Gastroesophageal sphincter (tissue), 4 donors: ENCODE results near the gene MUC22. TPM values are rescaled to one million over a fixed set of nuclear protein-coding genes. Genes with fewer than 3 reads are reported as not detected.
"Not testable (repeated sequence)": the region's sequence is repeated elsewhere in the genome, so short reads cannot be mapped to it uniquely, and the experiment has no call there.

Experiments used
- ATAC-seq: fragments of 150-250 bp; one replicate; pipeline ENCODE4 v1.9.1; 2016; ENCODE audit warnings: mild to moderate bottlenecking, moderate library complexity
- H3K27ac ChIP-seq, 4 donors: fragments of 200-600 bp; sonication (generic) in 3 of 4; 1 replicate in 3 of 4; 2 replicates in 1 of 4; pipeline ENCODE4 v1.5.1; 2016 to 2019
- H3K27me3 ChIP-seq: fragments of 200-600 bp; sonication (generic); one replicate; pipeline ENCODE4 v1.5.1; 2019
- H3K36me3 ChIP-seq, 2 donors: fragments of 200-600 bp; sonication (generic); one replicate each; pipeline ENCODE4 v1.5.1; 2019; ENCODE audit warnings: control low read depth in 1 of 2
- H3K4me1 ChIP-seq, 3 donors: fragments of 200-600 bp; sonication (generic); 1 replicate in 2 of 3; 2 replicates in 1 of 3; pipeline ENCODE4 v1.5.1; 2016 to 2019; ENCODE audit warnings: control low read depth in 2 of 3
- H3K4me3 ChIP-seq, 2 donors: fragments of 200-600 bp; sonication (generic); one replicate each; pipeline ENCODE4 v1.5.1; 2019; ENCODE audit warnings: mild to moderate bottlenecking in 1 of 2, moderate library complexity in 1 of 2
- H3K9me3 ChIP-seq, 3 donors: fragments of 200-600 bp; sonication (generic); one replicate each; pipeline ENCODE4 v1.5.1; 2017 to 2019; ENCODE audit warnings: control low read depth in 2 of 3
- CTCF ChIP-seq, 4 experiments: fragments of 200-600 bp in 2 of 4; fragments of 450-650 bp in 2 of 4; sonication (generic) in 1 of 4; IDR thresholded peaks; one replicate each; pipeline ENCODE4 v1.5.1; 2017 to 2019; ENCODE audit warnings: antibody characterized with exemption in 4 of 4, mild to moderate bottlenecking in 2 of 4, moderate library complexity in 2 of 4
- EP300 ChIP-seq: sonication (generic); formaldehyde crosslinking; IDR thresholded peaks from one replicate; pipeline ENCODE4 v1.6.1; 2017; ENCODE audit warnings: antibody characterized with exemption, mild to moderate bottlenecking
- POLR2A ChIP-seq, 2 donors: fragments of 450-650 bp; IDR thresholded peaks; one replicate each; pipeline ENCODE4 v1.6.1; 2017; ENCODE audit warnings: antibody characterized with exemption in 2 of 2, mild to moderate bottlenecking in 2 of 2, moderate library complexity in 1 of 2
- POLR2AphosphoS5 ChIP-seq: sonication (generic); formaldehyde crosslinking; IDR thresholded peaks from one replicate; pipeline ENCODE4 v1.6.1; 2017; ENCODE audit warnings: antibody characterized with exemption
- WGBS, 2 donors: methylation state at CpG; one replicate each; pipeline ENCODE4 v1.1.5; 2018; ENCODE audit warnings: low coverage in 1 of 2; 5-methylcytosine and 5-hydroxymethylcytosine counted together
- total RNA-seq, 4 donors: library from RNA; depleted of rRNA; stranded (reverse); fragments of >200 nt; gene quantifications; one replicate each; pipeline ENCODE4 v1.1.0, GENCODE V29; 2016

MUC22 gene
- total RNA-seq, 4 donors from 2014 or later, result 0.16 to 0.62 TPM; not detected in 2

- Histone ChIP-seq H3K4me1 (no peaks in the 10 kb centered on the region), H3K36me3 (no peaks in the 10 kb centered on the region), H3K9me3 (peaks cover 0 to 20% (median 0%) of the 10 kb centered on the region in 3 donors), H3K4me3 (no peak overlapping the region), H3K27me3 (peaks cover 12% of the 10 kb centered on the region), H3K27ac (no peak overlapping the region)
- no peak for ATAC-seq
- TF ChIP-seq CTCF (IDR thresholded peaks at IDR 0.05) (no peak), POLR2A (IDR thresholded peaks at IDR 0.05) (no peak), POLR2AphosphoS5 (no peak), EP300 (no peak)
- WGBS, 2 donors, result 50 to 65% methylated on average over 2 to 6 of the region's 6 CpGs
Measured at GRCh38 chr6:31011153-31011552, 879 bp downstream of the MUC22 start.

- Histone ChIP-seq H3K9me3 (peaks cover 0 to 29% (median 0%) of the 10 kb centered on the region in 3 donors), H3K27ac (no peak overlapping the region), H3K4me1 (no peaks in the 10 kb centered on the region), H3K36me3 (no peaks in the 10 kb centered on the region), H3K27me3 (peaks cover 26% of the 10 kb centered on the region), H3K4me3 (no peak overlapping the region)
- WGBS, 2 donors, result no CpG with 5 or more reads among the region's 36 CpGs
- TF ChIP-seq EP300, result no peak
- TF ChIP-seq POLR2A (IDR thresholded peaks at IDR 0.05), result no peak
- TF ChIP-seq CTCF (IDR thresholded peaks at IDR 0.05), result no peak
- TF ChIP-seq POLR2AphosphoS5, result no peak
- ATAC-seq, result no peak
Measured at GRCh38 chr6:31016659-31017299, 6.5 kb downstream of the MUC22 start.

GRCh38 chr6:31017436-31017835, 7.2 kb downstream of the MUC22 start:
- H3K27ac ChIP-seq, H3K4me3 ChIP-seq, ATAC-seq, H3K4me1 ChIP-seq, H3K36me3 ChIP-seq: not testable (repeated sequence)
- 86% methylated on average over 3 of the region's 3 CpGs; no CpG with 5 or more reads in 1 of the 2 donors for WGBS, 2 donors
- H3K9me3 ChIP-seq, result peaks cover 0 to 29% (median 0%) of the 10 kb centered on the region in 3 donors
- peaks cover 25% of the 10 kb centered on the region for H3K27me3 ChIP-seq

- H3K4me1 ChIP-seq, result no peaks in the 10 kb centered on the region
- ATAC-seq, result no peak
- peaks cover 22% of the 10 kb centered on the region for H3K27me3 ChIP-seq
- H3K27ac ChIP-seq, result no peak overlapping the region
- peaks cover 0 to 20% (median 0%) of the 10 kb centered on the region in 3 donors for H3K9me3 ChIP-seq
- H3K4me3 ChIP-seq, result no peak overlapping the region
- TF ChIP-seq POLR2A (IDR thresholded peaks at IDR 0.05) (no peak), EP300 (no peak), POLR2AphosphoS5 (no peak), CTCF (IDR thresholded peaks at IDR 0.05) (no peak)
- no peaks in the 10 kb centered on the region for H3K36me3 ChIP-seq
- 65 to 78% methylated on average over 2 of the region's 2 CpGs for WGBS, 2 donors
Measured at GRCh38 chr6:31020057-31020456, 9.8 kb downstream of the MUC22 start.

GRCh38 chr6:31020631-31021255, 10.5 kb downstream of the MUC22 start:
- peaks cover 0 to 13% (median 0%) of the 10 kb centered on the region in 3 donors for H3K9me3 ChIP-seq
- H3K27ac ChIP-seq, H3K36me3 ChIP-seq, ATAC-seq, H3K4me3 ChIP-seq, H3K4me1 ChIP-seq: not testable (repeated sequence)
- no CpG with 5 or more reads among the region's 36 CpGs for WGBS, 2 donors
- H3K27me3 ChIP-seq, result peaks cover 22% of the 10 kb centered on the region

GRCh38 chr6:31021705-31022531, 11.6 kb downstream of the MUC22 start:
- H3K27ac ChIP-seq, H3K4me3 ChIP-seq, H3K4me1 ChIP-seq, H3K9me3 ChIP-seq, ATAC-seq, H3K36me3 ChIP-seq: not testable (repeated sequence)
- 73 to 89% methylated on average over 7 to 12 of the region's 15 CpGs for WGBS, 2 donors
- H3K27me3 ChIP-seq, result peaks cover 22% of the 10 kb centered on the region
